Breast epithelium (tissue), 4 donors: ENCODE results near the gene PLXNA4. TPM values are rescaled to one million over a fixed set of nuclear protein-coding genes. Genes with fewer than 3 reads are reported as not detected.

Experiments used
- DNase-seq, 2 donors: peaks; one replicate each; pipeline ENCODE4 v3.0.0-alpha.2; 2019; ENCODE audit warnings: low spot score in 2 of 2
- H3K27ac ChIP-seq, 2 donors: fragments of 200-600 bp; sonication (generic) in 1 of 2; one replicate each; pipeline ENCODE4 v1.5.1; 2016 to 2019; ENCODE audit warnings: mild to moderate bottlenecking in 1 of 2
- H3K27me3 ChIP-seq, 2 donors: fragments of 200-600 bp; sonication (generic) in 1 of 2; one replicate each; pipeline versions ENCODE4 v1.5.1 to v1.6.0; 2017 to 2019; ENCODE audit warnings: control low read depth in 1 of 2, mild to moderate bottlenecking in 1 of 2
- H3K36me3 ChIP-seq: fragments of 200-600 bp; one replicate; pipeline ENCODE4 v1.5.1; 2019
- H3K4me1 ChIP-seq, 2 donors: fragments of 200-600 bp; sonication (generic); one replicate each; pipeline ENCODE4 v1.5.1; 2016 to 2019; ENCODE audit warnings: control low read depth in 1 of 2
- H3K4me3 ChIP-seq, 3 donors: fragments of 200-600 bp; sonication (generic); 1 replicate in 2 of 3; 2 replicates in 1 of 3; pipeline ENCODE4 v1.5.1; 2016 to 2019; ENCODE audit warnings: mild to moderate bottlenecking in 3 of 3, moderate library complexity in 2 of 3
- H3K9me3 ChIP-seq, 2 donors: fragments of 200-600 bp; sonication (generic) in 1 of 2; one replicate each; pipeline ENCODE4 v1.5.1; 2016 to 2019; ENCODE audit warnings: control low read depth in 1 of 2
- CTCF ChIP-seq, 3 donors: fragments of 450-650 bp; IDR thresholded peaks; one replicate each; pipeline ENCODE4 v1.5.1; 2016 to 2017; ENCODE audit warnings: antibody characterized with exemption in 3 of 3, mild to moderate bottlenecking in 3 of 3, moderate library complexity in 3 of 3
- POLR2A ChIP-seq: fragments of 450-650 bp; IDR thresholded peaks from one replicate; pipeline ENCODE4 v1.6.1; 2016; ENCODE audit warnings: antibody characterized with exemption, mild to moderate bottlenecking, moderate library complexity
- POLR2AphosphoS5 ChIP-seq, 3 donors: sonication (generic); formaldehyde crosslinking; IDR thresholded peaks; one replicate each; pipeline ENCODE4 v1.6.1; 2017; ENCODE audit warnings: antibody characterized with exemption in 3 of 3
- intact Hi-C: fragments of 100-400 bp; cut with DNase I; formaldehyde crosslinking; loops from one replicate; pipeline ENCODE4 v1.15.1; 2023; ENCODE audit warnings: low total_unique reads
- total RNA-seq, 3 donors: library from RNA; depleted of rRNA; stranded (reverse); fragments of >200 nt; gene quantifications; one replicate each; pipeline ENCODE4 v1.1.0, GENCODE V29; 2016

The PLXNA4 gene
- total RNA-seq, 3 donors from 2014 or later = 7.2 to 32.5 (median 26.2) TPM

GRCh38 chr7:132276976-132277725 lies 299.1 kb downstream of the PLXNA4 start:
- TF ChIP-seq CTCF (IDR thresholded peaks at IDR 0.05) = no peak
- TF ChIP-seq POLR2A = no peak
- no peak for TF ChIP-seq POLR2AphosphoS5 (IDR thresholded peaks at IDR 0.05)
- Histone ChIP-seq H3K27ac (no peak overlapping the region), H3K36me3 (no peaks in the 10 kb centered on the region), H3K27me3 (no peaks in the 10 kb centered on the region), H3K9me3 (no peaks in the 10 kb centered on the region), H3K4me3 (no peak overlapping the region), H3K4me1 (no peaks in the 10 kb centered on the region)
- intact Hi-C loops = no loop called here
- no peak for DNase-seq

DNA sequence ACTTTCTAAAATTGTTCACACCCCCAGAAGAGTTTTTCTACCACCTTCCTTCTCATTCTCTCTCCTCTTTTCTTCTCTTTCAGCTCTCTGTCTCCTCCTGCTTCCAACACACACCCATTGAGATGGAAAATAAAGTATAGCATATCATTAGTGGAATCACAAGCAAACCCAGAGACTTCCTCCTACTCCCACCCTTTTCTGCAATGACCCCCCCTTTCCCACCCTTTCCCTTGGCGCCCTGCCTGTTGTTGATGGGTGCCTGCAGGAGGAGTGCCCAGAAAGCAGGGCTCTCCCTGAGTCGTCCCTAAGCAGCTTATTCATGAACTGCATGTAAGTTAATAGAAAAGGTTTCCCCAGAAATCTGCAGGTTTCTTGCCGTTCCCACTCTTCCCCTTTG lies 300.0 kb downstream of the PLXNA4 start:
- Histone ChIP-seq H3K36me3 (no peaks in the 10 kb centered on the region), H3K27ac (no peak overlapping the region), H3K4me1 (no peaks in the 10 kb centered on the region), H3K27me3 (no peaks in the 10 kb centered on the region), H3K9me3 (no peaks in the 10 kb centered on the region), H3K4me3 (no peak overlapping the region)
- TF ChIP-seq CTCF (IDR thresholded peaks at IDR 0.05) = no peak
- no peak for TF ChIP-seq POLR2AphosphoS5 (IDR thresholded peaks at IDR 0.05)
- TF ChIP-seq POLR2A = no peak
- DNase-seq = no peak
- intact Hi-C loops = no loop called here

GRCh38 chr7:132275416-132276233 lies 300.6 kb downstream of the PLXNA4 start:
- Histone ChIP-seq H3K4me1 (no peaks in the 10 kb centered on the region), H3K36me3 (no peaks in the 10 kb centered on the region), H3K9me3 (no peaks in the 10 kb centered on the region), H3K4me3 (no peak overlapping the region), H3K27ac (no peak overlapping the region), H3K27me3 (no peaks in the 10 kb centered on the region)
- no peak for DNase-seq
- intact Hi-C loops = no loop called here
- no peak for TF ChIP-seq CTCF (IDR thresholded peaks at IDR 0.05)
- no peak for TF ChIP-seq POLR2AphosphoS5 (IDR thresholded peaks at IDR 0.05)
- TF ChIP-seq POLR2A = no peak

DNA sequence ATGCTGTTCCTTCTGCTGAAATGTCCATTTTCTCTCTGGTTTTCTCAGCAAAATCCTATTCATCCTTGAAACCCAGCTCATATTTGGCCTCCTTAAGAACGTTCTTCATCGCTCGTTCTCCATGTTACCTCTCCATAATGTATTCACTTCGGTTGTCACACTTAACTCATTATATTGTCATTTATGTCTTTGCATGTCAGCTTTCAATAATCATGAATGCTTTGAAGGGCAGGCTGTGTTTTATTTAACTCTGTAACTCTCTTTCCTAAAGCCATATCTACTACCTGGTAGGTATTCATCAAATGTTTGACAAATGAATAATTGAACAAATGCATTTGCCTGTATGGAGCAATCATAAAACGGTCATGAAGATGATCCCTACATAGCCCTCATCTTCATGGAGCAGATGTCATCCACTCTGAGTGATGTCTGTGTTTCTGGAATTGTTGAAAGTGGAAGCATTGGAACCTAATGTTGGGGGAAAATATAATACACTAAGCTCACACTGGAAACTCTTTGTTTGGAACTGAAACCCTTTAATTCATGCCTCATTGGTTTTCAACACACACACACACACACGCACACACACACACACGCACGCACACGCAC lies 303.4 kb downstream of the PLXNA4 start:
- H3K36me3 ChIP-seq = no peaks in the 10 kb centered on the region
- no peaks in the 10 kb centered on the region for H3K9me3 ChIP-seq
- H3K4me1 ChIP-seq = no peaks in the 10 kb centered on the region
- intact Hi-C loops = no loop called here
- TF ChIP-seq POLR2A (no peak), CTCF (IDR thresholded peaks at IDR 0.05) (no peak)
- no peak for DNase-seq
- H3K27ac ChIP-seq = no peak overlapping the region
- H3K4me3 ChIP-seq = no peak overlapping the region
- H3K27me3 ChIP-seq = no peaks in the 10 kb centered on the region

DNA sequence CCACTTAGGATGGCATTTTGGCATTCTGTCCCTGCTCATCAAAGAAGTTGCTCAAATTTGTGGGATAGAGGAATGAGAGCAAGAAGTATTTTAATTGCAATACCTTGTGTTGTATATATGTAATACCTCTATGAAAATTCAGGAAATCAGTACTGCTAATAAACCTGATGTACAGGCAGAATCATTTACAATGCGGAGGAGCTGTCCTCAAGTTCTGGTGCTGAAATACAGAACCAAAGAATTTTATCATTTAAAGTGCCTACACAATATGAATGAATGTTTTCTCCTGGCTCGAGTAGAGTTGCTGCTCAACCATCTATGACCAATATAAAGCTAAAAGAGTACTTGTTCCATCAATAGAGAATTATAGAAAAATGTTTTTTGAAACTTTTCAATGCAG lies 305.8 kb downstream of the PLXNA4 start:
- H3K27ac ChIP-seq = no peak overlapping the region
- DNase-seq = no peak
- H3K4me3 ChIP-seq = no peak overlapping the region
- intact Hi-C loops = loop anchor here (1.0 kb wide), 1 partner anchor 21 kb away; no protein-coding TSS in a partner anchor
- no peaks in the 10 kb centered on the region for H3K9me3 ChIP-seq
- TF ChIP-seq POLR2A (no peak), CTCF (IDR thresholded peaks at IDR 0.05) (no peak), POLR2AphosphoS5 (IDR thresholded peaks at IDR 0.05) (no peak)
- H3K27me3 ChIP-seq = no peaks in the 10 kb centered on the region
- no peaks in the 10 kb centered on the region for H3K36me3 ChIP-seq
- no peaks in the 10 kb centered on the region for H3K4me1 ChIP-seq
